CD1c-positive myeloid dendritic cell (primary cell): ENCODE results near the gene SOX21.

Source experiments
- DNase-seq: peaks from one replicate; pipeline ENCODE4 v3.0.0-alpha.2; 2016; ENCODE audit errors: extremely low spot score

SOX21 gene

DNA sequence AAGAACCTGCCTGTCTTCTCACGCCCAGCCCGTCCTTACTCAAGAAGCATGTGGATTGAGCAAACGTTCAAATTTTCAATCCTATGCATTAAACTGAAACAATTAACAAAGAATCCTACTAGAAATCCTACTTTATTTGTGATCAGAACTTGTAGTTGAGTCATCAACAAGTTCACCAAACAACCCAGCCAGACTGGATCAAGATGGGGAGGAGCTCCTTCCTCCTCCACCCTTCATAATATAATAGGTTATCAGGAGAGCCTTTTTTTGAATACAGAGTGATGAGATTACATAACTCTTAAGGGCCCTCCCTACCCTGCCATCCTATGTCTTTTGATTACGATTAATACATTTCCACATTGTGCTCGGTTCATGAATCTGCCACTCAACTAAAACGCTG is 32.7 kb downstream of the SOX21 start:
- DNase-seq: no peak

DNA sequence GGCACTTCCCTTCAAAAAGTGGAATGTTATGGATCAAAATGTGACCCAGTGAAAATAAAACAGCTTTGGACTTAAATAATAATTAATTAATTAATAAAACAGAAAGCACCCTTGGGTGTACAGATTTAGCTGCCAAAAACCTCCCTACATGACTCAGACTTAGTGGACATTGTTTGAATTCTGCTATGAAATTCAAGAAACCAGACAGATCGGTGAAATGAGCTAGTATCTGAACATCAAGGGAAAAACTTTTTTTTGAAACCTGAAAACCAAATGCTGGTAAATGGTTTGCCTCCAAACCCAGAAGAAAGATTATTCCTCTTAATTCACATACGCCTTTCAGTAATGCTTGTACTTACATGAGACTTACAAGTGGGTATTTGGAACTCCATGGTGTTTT is 33.5 kb downstream of the SOX21 start:
- no peak for DNase-seq

DNA sequence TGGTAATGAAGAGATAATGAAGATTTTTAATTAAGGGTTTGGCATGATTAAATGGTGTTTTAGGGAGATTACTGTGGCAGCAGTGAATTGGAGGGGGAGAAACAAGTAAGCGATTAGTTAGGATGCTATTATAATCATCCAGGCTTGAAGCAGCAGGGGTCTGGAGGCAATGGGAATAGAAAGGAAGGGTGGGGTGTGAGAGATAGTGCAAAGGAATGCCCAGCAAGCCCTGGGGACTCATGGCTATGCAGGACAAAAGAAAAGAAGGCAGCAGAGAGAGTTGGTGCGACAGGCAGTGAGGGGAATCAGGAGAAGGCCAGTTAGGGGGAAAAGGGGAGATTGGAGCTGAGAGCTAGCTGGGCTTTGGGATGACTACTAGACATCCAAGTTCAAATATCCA is 34.5 kb downstream of the SOX21 start:
- no peak for DNase-seq

DNA sequence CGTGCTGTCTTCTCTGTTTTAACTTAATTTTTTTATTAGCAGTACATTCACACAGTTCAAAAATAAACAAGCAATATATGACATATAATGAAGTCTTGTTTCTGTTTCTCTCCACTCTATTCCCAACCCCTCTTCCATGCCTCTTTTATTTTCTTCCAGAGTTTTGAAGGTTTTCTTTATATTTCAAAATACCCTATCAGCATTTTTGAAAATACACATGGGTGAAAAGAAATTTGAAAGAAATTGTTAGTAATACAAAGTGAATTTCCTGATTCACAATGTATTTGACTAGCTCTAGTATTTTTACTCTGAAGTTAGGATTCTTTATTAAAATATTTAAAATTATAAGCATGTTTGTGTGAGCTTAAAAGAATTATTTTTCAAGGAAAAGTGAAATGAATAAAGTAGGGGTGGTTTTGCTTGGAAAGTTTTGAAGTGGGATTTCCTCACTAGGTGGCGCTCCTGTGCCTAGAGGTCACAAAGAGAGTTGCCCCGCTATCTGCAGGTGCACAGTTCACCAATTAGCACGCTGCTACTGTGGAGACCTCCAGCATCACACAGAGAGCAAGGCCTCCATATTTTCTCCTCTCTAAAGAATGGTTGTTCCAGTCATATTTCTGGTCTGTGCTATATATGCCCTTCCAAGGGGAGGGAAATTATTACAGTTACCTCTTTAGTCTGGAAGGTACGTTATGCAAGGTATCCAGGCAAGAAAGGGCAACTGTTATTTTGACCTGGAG is 37.6 kb downstream of the SOX21 start:
- DNase-seq: peak; percentile 56

DNA sequence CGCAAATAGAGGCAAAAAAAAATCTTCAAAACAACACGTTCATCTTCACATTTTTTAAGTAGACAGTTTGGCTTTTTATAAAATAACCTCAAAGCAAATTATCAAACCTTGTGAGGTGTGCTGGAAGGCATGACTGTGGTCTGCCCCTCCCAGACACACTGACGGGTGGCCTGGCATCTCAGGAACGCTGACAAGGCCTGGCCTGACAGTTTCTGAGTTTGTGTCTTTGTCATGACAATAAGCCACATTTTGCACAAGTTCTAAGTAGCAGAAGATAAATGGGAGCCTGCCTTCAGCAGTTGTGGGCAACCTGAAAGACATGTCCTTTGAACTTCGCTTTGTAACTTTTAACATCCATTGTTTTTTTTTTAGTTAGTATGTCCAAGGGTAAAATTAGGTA is 38.5 kb downstream of the SOX21 start:
- no peak for DNase-seq

DNA sequence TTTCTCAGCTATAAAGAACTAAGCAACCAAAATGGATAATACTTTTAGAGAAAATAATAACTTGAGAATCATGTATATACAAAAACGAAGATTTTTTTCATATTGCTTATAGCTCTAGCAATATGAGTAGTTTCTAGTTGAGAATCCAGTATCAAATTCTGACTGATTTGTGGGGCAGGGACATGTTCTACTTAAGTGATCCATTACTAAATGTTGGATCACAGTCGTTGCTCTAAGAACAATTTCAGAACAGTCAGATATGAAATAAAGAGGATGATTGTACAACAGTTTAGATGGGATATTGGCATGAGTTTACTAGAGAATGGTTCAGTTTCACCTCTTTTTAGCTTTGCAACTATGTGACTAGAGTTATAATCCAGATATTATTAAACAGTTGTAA is 39.9 kb downstream of the SOX21 start:
- no peak for DNase-seq

DNA sequence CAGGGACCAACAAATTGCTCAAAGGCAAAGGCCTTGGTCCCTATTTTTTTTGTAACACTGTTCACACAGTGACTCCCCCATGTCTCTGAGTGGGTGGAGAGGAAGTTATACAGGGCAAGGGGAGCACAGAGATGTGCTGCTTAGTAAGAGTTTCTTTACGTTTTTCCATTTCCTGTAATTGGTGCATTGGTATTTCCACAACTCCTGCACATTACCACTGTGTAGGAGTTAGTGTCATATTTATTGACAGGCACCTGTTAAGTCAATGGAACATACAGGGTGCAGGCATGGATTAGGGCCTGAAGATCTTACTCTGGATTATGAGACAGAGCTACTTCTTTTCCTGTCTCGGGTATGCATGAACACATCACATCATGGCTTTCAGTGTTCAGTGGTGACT is 45.2 kb downstream of the SOX21 start:
- DNase-seq: peak; percentile 17

DNA sequence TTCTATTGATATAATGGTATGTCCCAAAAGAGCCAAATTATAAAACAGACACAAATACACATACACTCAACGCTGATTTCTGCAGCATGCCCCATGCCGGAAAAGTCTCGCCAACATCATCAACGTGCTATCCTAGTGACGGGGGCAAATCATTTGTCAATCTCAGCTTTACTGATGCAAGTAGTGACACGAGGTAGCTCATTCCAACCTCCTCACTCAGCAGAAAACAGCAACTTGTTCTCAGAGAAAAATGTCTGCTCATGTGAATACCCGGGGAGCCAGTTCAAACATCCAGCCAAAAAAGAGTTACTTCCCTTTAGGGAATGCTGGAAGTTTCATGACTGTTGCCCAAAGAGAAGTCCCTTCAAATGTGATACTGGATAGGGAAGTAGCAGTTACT is 46.3 kb downstream of the SOX21 start:
- no peak for DNase-seq

DNA sequence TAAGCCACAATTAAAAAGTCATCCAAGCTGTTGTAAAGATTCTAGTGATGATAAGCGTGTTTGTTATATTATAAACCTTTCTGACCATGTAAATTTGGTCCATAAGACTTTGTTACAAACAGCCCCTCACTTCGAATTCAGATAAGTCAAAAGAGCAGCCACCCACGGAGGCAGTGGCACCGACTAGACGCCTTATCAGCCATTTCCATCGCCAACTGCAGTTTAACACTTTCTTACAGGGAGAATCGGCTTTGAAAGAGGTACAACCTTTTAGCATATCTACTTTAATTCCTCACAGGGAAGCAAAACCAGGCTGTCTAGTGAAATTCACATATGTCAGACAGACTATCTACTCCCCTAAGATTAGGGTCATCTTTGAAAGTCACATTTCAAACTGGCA is 47.5 kb downstream of the SOX21 start:
- DNase-seq: no peak

DNA sequence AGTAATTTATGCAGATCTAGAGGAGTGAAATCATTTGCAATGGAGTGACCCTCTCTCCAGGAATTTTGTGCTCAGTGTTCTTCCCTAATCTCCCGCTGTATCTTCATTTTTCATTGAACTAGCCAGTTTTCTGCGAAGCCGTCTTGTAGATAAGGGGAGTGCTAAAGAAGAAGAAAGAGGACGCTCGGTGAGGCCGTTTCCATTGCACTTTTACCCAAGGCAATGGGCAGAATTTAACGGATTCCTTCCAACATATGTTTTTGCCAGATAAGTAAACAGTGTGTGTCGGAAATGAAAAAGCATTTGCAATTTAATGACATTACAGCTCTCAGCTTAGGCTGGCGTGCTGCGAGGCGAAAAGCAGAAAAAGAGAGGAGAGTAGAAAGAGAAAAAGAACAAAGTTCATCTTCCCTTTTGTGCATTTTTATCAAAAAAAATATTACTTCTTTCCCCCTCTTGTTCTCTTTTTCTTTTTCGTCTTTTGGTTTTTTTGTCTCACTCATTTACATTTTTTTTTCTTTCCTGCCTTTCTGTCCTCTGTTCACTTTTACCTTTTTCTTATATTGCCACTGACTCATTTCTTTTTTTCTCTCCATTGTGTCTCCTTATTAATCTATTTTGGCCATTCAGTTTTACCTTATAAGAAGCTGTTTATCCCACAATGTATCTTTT is 49.9 kb downstream of the SOX21 start:
- no peak for DNase-seq

DNA sequence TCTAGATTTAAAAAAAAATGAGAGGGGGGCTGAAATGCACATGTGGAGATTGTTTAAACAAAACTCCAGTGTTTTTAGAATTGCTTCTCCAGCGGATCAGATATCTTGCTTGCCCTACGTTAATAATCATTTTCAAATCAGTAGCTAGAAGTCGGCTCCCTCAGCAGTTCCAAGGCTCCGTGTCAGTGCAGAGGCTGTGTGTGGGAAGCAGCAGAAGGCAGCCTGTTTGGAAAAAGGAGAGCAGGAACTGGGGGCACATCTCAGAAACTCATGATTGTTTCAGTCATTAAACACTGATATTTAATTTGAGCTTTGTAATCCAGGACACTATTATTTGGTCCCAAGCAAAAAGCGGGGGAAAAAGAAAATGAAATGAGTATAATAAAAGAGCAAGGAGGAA is 50.9 kb downstream of the SOX21 start:
- no peak for DNase-seq

DNA sequence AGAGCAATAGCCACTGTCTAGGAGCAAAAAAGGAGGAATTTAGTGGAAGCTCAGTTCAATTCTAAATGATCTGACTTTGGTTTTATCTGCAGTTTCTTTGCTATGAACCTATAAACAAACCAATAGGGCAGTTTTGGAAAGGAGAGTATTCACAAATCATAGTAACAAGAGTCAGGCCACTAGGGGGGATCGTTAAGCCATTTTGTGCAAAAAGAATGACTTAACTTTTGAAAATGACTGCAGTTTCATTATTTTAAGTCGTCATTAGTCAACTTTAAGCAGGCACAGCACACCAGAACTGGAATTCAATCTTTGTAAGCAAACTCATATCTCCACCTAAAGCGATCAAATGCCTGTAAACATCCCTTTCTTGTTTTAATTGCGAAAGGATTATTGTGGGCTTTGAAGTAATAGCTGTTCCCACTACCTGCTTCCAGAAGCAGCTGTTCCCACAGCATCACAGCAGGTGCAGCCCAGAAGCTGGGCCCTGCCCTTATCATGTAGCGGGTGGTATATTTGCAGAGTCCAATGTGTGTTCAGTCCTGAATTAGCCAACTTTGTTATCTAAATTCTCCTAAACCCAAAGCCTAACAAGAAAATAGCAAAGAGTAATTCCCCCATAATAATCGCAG is 51.5 kb downstream of the SOX21 start:
- DNase-seq: no peak
